ENCODE measurements around the gene SLC25A4. TPM values are rescaled to one million over a fixed set of nuclear protein-coding genes. Genes with fewer than 3 reads are reported as not detected.
"Not testable (repeated sequence)": the region's sequence is repeated elsewhere in the genome, so short reads cannot be mapped to it uniquely, and the experiment has no call there.

The SLC25A4 gene
- 7.3 and 8.2 TPM in 2 replicates for total RNA-seq (2014; rRNA removed)
- polyA plus RNA-seq (2012), result 12.5 TPM

DNA sequence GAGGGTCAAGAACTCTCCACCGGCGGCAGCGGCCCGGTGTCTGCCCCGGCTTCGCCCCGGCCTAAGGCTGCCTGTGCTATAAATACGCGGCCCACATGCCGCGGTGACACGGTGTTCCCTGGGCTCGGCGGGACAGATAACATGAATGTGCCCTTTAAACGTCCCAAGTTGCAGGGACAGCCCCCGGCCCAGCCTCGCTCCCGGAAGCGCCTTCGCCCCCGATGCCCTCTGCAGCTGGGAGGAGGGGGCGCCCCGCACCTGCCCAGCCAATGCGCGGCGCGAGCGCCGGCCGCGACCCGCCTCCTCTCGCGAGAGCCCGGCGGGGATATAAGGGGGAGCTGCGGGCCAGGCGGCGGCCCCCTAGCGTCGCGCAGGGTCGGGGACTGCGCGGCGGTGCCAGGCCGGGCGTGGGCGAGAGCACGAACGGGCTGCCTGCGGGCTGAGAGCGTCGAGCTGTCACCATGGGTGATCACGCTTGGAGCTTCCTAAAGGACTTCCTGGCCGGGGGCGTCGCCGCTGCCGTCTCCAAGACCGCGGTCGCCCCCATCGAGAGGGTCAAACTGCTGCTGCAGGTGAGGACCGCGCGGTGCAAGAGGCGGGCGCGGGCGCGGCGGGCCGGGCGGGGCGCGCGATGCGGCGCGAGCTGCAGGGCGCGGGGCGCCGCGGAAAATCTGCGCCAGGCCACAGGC lies at the start of gene SLC25A4:
Gene SLC25A4 (plus strand): TSS at position 355 of the 689 bp plus-strand sequence. CDS start 107 bp downstream, at position 462.
- DNase-seq (ENCODE audit: low read depth), result peak; percentile 64

DNA sequence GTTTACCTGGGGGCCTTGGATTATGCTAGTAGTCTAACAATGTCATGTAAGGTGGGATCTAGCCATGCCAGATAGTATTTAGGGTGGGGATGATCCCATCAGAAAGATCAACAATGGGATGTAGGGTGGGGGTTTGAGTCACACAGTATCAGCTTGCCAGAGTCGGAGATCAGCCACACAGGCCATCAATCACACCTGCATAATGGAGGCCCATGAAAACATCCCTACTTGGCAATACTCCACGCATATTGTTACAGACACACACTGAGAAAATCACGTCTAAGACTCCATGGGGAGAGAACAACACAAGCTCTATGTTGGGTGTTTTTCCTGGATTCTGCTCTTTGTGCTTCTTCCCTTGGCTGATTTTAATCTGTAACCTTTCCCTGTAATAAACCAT lies 49.5 kb upstream of the SLC25A4 start:
- DNase-seq (ENCODE audit: low read depth), result no peak

DNA sequence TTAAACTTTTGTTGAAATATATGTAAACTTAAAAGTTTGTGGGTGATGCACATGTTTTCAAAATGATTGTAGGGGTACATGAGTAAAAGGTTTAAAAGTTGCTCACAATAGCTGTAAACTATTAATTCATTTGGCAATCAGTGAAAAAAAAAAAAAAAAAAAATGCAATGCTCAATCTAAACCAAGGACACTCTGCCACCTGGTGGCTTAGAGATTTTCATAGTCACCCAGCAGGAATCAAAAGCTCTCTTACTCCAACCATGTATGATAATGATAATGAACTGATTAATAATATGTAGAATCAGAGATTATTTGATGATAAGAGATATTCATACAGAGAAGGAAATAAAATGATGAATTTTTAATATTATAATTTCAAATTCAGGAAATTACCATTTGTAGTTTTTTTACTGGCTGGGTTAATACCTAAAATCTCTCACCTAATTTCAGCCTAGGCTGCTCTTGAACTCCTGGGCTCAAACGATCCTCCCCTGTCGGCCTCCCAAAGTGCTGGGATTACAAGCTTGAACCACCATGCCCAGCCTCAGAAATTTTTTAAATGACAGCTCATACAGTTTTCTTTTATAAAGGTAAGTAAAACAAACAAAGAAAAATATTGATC lies 46.9 kb upstream of the SLC25A4 start:
- peak; percentile 29 for DNase-seq (ENCODE audit: low read depth)

DNA sequence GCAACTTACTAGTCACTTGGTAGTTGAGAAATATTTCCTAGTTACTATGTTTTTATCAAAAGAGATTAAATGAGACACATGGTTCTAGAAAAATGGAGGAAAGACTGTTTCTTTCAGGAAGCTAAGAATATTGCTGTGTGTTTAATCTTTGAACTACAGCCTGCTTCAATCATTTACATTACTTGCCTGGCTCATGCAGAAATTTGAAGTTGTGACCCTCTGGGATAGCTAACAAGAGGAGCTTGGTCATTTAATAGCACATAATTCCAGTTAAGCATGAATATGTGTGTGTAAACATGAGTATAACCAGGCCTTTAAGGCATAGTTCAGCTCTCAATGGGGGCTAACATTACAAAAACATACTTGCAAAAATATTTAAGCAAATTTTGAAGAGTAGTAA lies 44.6 kb upstream of the SLC25A4 start:
- DNase-seq (ENCODE audit: low read depth), result no peak

DNA sequence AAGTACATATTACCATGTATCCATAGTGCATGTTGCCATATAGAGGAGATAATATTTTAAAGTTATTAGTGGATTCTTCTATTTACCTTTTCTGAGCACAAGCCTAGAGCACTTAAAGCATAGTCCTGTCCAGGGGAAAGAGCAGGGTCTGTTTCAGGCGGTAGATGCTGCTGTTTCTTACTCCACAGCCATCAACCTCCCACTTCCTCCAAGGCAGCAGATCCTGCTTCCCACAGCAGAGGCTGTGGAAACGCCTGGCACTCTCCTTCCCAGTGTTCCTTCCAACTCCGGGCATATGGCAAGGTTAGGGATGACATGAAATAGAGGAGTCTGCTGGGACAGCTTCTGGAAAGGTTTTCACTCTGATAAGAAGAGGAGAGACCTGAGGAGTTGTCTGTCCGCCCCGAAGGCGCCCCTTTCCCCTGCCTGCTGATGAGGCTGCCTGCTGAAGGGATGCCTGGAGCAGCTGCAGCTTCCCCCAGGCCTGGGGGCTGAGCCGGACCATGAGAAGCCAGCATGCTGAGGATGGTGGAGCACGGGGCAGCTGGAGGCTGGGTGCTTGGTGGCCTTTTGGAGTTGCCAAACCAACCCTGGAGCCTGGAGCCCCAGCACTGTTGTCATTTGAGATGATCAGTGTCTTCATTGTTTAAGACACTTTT lies 43.9 kb upstream of the SLC25A4 start:
- no peak for DNase-seq (ENCODE audit: low read depth)

DNA sequence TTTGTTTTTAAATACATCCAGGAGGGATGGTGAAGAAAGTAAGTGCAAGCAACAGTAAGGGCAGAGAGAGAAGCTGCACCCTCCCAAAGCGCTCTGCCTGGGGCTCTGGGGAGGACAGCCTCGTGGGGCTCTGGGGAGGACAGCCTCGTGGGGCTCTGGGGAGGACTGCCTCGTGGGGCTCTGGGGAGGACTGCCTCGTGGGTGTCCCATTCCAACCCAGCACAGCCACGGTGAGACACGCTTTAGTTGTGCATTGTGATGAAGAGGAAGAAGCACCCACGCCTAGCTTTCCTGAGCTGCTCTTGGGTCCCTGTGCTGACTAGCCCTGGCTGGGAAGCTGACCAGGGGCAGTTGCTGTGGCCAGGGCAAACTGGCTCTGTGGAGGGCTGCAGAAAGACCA lies 43.1 kb upstream of the SLC25A4 start:
- DNase-seq (ENCODE audit: low read depth), result no peak

DNA sequence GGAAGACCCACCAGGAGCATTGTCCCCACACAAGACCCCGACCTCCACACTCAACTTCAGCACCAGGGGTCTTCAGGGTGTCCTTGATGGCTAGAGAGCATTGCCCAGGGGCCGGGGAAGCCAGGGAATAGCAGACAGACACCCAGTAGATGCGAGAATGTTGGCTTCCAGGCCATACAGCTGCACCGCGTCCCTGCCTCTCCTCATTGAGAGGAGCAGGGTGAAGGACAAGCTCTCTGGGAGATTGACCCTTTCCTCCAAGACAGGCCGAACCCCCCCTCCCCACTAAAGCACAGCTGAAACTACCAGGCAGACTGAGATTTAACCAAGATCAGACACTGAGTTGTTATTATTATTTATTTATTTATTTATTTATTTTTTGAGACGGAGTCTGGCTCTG lies 42.6 kb upstream of the SLC25A4 start:
- DNase-seq (ENCODE audit: low read depth), result no peak

DNA sequence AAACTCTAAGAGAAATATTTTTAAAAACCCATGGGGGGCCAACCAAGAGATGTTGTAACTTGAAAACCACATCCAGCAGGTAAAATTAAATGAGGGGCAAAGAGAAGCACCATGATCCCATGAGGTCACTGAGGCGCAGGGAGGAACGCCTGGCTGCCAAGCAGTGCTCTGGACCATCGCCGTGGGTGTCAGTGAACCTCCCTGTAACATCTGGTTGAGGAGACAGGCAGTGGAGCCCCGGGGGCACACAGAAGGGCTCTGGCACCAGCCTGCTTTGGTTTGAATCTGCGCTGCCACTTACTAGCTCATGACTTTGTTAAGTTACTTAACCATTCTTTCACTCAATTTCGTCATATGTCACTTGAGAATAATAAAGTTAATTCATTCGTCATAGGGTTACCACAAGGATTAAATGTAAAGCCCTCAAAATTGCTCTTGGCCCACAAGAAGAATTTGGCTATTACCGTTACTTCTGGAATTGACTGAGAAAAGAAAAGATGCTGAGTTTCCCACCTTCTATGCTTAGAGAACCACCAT lies 41.6 kb upstream of the SLC25A4 start:
- peak; percentile 17 for DNase-seq (ENCODE audit: low read depth)

DNA sequence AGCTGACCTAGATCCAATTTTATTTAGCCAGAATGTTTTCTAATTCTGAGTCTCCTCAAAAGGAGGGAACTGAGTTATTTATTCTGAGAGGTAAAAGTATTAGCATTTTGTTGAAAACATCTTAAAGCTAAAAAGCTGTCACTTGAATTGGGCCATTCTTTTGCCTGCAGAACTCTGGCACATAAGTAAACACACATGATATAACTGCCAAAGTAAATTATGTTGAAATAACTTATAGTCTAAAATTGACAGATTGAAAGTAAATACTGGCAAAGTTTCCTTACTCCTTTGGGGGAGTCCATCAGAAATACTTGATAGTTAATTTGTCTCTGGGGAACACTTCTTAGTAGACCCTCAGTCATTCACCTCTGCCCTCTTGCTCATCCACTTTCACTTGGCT lies 38.3 kb upstream of the SLC25A4 start:
- no peak for DNase-seq (ENCODE audit: low read depth)

DNA sequence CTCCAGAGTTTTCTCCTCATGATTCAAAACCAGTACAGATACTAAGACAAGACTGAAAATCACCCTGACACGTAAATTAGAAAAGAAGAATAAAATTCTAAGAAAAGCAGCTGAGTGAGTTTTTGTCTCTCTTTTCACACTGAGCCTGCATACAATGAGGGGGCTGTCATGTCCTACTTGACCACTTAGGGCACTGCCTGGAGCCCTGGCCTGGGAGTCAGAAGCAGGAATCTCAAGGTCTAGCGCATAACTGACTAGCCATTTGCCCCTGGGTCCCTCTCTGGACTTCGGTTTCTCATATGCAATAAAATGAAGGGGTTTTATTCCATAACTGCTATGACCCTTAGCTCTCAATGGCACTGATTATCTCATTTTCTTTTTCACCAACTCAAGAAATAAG lies 36.7 kb upstream of the SLC25A4 start:
- no peak for DNase-seq (ENCODE audit: low read depth)

DNA sequence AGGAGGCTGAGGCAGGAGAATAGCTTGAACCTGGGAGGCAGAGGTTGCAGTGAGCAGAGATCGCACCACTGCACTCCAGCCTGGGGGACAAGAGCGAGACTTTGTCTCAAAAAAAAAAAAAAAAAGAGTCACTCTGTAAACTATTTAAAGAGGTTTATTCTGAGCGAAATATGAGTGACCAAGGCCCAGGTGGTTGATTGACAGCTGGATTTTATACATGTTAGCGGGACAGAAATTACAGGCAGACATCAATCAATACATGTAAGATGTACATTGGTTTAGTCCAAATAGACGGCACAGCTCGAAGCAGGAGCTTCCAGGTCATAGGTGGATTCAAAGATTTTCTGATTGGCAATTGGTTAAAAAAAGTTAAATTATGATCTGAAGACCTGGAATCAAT lies 35.5 kb upstream of the SLC25A4 start:
- DNase-seq (ENCODE audit: low read depth), result not testable (repeated sequence)

DNA sequence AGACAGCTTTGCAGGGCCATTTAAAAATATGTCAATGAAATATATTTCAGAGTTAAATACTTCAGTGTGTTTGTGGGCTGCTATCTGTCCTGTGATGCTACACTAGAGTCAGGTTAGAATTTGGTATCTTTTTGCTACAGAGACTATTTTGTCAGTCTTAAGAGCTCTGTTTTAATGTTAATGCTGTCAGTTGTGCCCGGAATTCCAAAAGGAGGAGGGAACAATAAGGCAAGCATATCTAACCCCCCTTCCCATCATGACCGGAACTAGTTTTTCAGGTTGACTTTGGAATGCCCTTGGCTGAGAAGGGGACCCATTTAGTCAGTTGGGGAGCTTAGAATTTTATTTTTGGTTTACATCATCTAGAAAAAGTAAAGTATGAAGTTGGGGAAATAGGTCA lies 34.9 kb upstream of the SLC25A4 start:
- no peak for DNase-seq (ENCODE audit: low read depth)

DNA sequence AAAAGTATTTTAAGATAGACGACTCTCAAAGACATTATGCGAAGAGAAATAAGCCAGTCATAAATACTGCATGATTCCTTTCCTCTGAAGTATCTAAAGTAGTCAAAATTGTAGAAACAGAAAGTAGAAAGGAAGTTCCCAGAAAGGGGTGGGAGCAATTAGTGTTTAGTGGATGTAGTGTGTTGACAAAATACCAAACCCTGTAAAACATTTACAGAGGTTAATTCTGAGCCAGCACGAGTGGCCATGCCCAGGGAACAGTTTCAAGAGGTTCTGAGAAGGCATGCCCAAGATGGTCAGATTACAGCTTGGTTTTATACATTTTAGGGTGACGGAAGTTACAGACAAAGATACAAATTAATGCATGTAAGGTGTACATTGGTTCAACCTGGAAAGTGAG lies 34.4 kb upstream of the SLC25A4 start:
- DNase-seq (ENCODE audit: low read depth), result no peak

DNA sequence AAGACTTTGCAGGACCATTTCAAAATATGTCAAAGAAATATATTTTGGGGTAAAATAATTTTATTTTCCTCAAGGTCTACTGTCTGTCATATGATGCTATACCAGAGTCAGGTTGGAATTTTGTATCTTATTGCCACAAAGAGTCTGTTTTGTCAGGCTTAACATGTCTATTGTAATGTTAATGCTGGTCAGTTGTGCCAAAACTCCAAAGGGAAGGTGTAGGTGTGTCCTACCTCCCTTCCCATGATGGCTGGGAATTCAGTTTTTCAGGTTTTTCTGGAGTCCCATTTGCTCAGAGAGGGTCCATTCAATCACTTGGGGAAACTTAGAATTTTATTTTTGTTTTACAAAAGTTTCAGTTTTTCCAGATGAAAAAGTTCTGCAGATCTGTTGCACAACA lies 33.3 kb upstream of the SLC25A4 start:
- no peak for DNase-seq (ENCODE audit: low read depth)

DNA sequence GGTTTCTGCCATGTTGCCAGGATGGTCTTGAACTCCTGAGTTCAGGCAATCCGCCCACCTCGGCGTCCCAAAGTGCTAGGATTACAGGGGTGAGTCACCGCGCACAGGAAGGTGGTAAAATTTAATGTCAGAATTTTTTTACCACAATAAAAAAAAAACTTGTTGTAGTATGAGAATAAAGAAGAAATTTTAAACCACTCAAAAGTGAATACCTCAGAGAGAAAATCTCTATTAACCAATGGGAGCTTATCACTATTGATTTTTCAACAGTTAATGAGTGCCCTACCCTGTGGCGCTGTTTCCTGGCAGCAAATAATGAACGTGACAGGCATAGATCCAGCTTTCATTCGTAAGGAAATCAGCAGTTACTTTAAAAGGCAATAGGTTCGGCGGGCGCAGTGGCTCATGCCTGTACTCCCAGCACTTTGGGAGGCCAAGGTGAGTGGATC lies 32.7 kb upstream of the SLC25A4 start:
- no peak for DNase-seq (ENCODE audit: low read depth)

DNA sequence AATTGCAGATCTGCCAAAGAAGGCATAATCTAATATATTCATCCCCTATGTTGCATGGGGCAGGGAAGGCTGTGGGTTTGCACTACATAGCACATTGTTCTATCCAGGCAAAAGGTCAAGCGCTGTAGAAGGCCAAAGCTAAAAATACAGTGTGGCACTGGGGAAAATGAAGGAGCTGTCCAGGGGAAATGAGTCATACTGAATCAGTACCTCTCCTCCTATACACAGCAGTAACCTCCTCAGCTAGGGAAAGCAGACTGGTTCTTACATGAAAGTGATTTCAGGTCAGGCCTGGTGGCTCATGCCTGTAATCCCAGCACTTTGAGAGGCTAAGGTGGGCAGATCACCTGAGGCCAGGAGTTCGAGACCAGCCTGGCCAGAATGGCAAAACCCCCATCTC lies 31.0 kb upstream of the SLC25A4 start:
- peak; percentile 94 for DNase-seq (ENCODE audit: low read depth)

DNA sequence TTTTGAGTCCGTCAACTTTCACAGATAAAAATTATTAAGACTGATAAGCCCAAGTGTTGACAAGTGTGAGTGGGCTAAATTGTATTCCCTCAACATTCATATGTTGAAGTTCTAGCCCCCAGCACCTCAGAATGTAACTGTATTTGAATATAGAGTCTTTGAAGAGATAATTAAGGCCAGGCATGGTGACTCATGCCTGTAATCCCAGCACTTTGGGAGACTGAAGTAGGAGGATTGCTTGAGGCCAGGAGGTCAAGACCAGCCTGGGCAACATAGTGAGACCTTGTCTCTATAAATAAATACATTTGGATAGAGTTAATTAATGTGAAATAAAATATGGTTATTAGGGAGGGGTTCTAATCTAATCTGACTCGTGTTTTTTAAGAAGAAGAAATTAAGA lies 29.7 kb upstream of the SLC25A4 start:
- no peak for DNase-seq (ENCODE audit: low read depth)

DNA sequence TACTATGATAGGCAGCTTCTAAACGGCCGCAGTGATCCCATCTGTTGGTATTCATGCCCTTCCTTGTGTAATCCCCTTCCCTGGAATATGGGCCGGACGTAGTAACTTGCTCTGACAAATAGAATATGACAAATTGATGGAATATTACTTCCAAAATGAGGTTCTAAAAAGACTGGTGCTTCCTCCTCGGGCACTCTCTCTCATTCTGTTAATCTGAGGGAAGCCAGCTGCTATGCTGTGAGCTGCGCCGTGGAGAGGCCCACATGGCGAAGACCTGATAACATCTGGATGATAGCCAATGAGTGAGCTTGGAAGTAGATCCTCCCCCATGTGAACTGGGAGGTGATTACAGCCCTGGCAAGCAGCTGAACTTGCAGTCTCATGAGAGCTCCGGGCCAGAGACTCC lies 27.2 kb upstream of the SLC25A4 start:
- peak; percentile 73 for DNase-seq (ENCODE audit: low read depth)

DNA sequence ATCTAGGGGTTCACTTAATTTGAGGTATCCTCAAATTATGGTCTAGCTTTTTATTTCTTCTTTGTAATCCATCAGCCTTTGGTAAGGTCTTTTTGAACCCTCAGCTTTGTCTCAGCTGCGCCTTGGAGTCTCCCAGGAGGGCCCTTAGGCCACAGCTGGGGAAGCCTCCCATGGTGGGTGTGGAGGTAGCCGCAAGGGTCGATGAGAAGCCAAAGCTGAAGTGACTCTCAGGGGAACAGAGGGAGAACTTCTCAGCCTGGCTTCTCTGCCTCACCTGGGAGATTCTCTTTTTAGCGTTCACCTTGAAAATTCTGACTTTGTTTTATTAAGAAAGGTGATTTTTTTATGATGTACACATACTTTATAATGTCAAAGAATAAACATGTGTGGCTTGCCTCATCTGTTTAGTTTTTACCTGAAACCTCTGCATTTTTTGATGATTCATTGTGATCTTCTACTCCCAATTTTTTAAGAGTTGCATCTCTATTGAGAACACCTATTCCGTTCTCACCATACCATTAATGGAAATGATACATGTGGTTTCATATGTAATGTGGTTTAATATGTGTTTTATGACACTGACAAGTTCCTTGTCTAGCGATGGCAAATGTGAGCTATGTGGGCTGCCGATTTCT lies 25.6 kb upstream of the SLC25A4 start:
- no peak for DNase-seq (ENCODE audit: low read depth)

DNA sequence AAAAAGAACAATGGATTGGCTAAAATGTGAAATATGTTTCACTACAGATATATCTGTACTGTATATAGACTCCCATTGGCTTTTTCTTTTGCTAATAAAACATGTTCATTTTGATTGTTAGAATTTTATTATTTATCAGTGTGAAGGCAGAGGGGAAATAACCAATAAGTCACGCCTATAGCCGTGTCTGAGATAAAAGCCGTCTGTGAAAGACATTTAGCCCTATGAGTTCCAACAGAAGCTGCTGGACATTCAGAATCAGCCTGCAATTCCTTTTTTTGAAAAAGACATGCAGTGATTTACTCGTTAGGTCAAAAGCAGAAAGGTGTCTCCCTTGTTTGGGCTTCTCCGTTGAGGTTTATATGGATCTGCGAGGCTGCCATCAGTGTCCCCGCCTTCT lies 24.2 kb upstream of the SLC25A4 start:
- DNase-seq (ENCODE audit: low read depth), result no peak

DNA sequence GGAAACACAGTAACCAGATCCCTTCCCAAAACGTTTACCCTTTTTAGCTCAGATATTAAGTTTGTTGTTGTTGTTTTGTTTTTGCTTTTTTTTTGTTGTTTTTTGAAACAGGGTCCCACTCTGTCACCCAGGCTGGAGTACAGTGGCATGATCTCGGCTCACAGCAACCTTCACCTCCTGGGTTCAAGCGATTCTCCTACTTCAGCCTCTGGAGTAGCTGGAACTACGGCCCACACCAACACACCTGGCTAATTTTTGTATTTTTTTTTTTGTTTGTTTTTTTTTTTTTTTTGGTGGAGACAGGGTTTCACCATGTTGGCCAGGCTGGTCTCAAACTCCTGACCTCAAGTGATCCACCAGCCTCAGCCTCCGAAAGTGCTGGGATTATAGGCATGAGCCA lies 23.6 kb upstream of the SLC25A4 start:
- DNase-seq (ENCODE audit: low read depth), result not testable (repeated sequence)

Data from LHCN-M2 (cell line).